H9 (cell line): ENCODE measurements around the gene PPAT. TPM values are rescaled to one million over a fixed set of nuclear protein-coding genes. Genes with fewer than 3 reads are reported as not detected.

ENCODE experiments used
- DNase-seq: peaks from one replicate; pipeline ENCODE4 v3.0.0-alpha.2; 2017
- H2AFZ ChIP-seq: one replicate; pipeline ENCODE4 v1.6.1; 2013; ENCODE audit warnings: mild to moderate bottlenecking, low read length, control low read depth, moderate library complexity
- H2AK5ac ChIP-seq: 2 replicates; pipeline ENCODE4 v1.6.1; 2013; ENCODE audit warnings: low read length, control low read depth, mixed read lengths; ENCODE audit not compliant: insufficient read length
- H2BK120ac ChIP-seq: one replicate; pipeline ENCODE4 v1.6.1; 2013; ENCODE audit warnings: low read depth, mild to moderate bottlenecking, low read length, control low read depth, inconsistent platforms; ENCODE audit not compliant: poor library complexity, severe bottlenecking
- H2BK12ac ChIP-seq: 2 replicates; pipeline ENCODE4 v1.6.1; 2013; ENCODE audit warnings: low read length, control low read depth, mixed read lengths, low read depth; ENCODE audit not compliant: insufficient read length
- H2BK15ac ChIP-seq: 2 replicates; pipeline ENCODE4 v1.6.1; 2013; ENCODE audit warnings: low read depth, low read length, control low read depth
- H2BK20ac ChIP-seq: one replicate; pipeline ENCODE4 v1.6.1; 2013; ENCODE audit warnings: low read depth, mild to moderate bottlenecking, low read length, control low read depth, inconsistent platforms; ENCODE audit not compliant: poor library complexity, severe bottlenecking
- H2BK5ac ChIP-seq: 2 replicates; pipeline ENCODE4 v1.6.1; 2013; ENCODE audit warnings: low read length, control low read depth, mixed read lengths; ENCODE audit not compliant: insufficient read length
- H3K14ac ChIP-seq: 2 replicates; pipeline ENCODE4 v1.6.1; 2013; ENCODE audit warnings: low read length, control low read depth; ENCODE audit not compliant: insufficient read depth
- H3K18ac ChIP-seq: 2 replicates; pipeline ENCODE4 v1.6.1; 2013; ENCODE audit warnings: low read depth, mild to moderate bottlenecking, mixed read lengths, low read length, control low read depth; ENCODE audit not compliant: insufficient read length
- H3K23ac ChIP-seq: 2 replicates; pipeline ENCODE4 v1.6.1; 2013; ENCODE audit warnings: low read length, control low read depth, mixed read lengths, low read depth; ENCODE audit not compliant: insufficient read length
- H3K23me2 ChIP-seq: 2 replicates; pipeline ENCODE4 v1.6.1; 2013; ENCODE audit warnings: low read depth, mild to moderate bottlenecking, mixed read lengths, low read length, control low read depth; ENCODE audit not compliant: insufficient read length, poor library complexity, severe bottlenecking
- H3K27ac ChIP-seq: 2 replicates; pipeline ENCODE4 v1.5.1; 2013; ENCODE audit warnings: low read length, control low read depth, mixed read lengths, low read depth; ENCODE audit not compliant: insufficient read length
- H3K27me3 ChIP-seq: 2 replicates; pipeline ENCODE4 v1.6.1; 2013; ENCODE audit warnings: low read length, control low read depth, inconsistent platforms; ENCODE audit not compliant: insufficient read depth
- H3K4ac ChIP-seq: 2 replicates; pipeline ENCODE4 v1.6.1; 2013; ENCODE audit warnings: low read depth, mild to moderate bottlenecking, control low read depth, inconsistent platforms, low read length, moderate library complexity
- H3K4me1 ChIP-seq: 2 replicates; pipeline ENCODE4 v1.6.1; 2013; ENCODE audit warnings: low read length, control low read depth, inconsistent platforms; ENCODE audit not compliant: insufficient read depth
- H3K4me2 ChIP-seq: 2 replicates; pipeline ENCODE4 v1.6.1; 2013; ENCODE audit warnings: low read length, control low read depth, mixed read lengths; ENCODE audit not compliant: insufficient read length, insufficient read depth
- H3K56ac ChIP-seq: 2 replicates; pipeline ENCODE4 v1.6.1; 2013; ENCODE audit warnings: low read depth, mild to moderate bottlenecking, mixed read lengths, low read length, control low read depth; ENCODE audit not compliant: insufficient read length
- H3K79me1 ChIP-seq: 2 replicates; pipeline ENCODE4 v1.6.1; 2013; ENCODE audit warnings: low read depth, mild to moderate bottlenecking, moderate library complexity, low read length, control low read depth, inconsistent platforms; ENCODE audit not compliant: insufficient read depth, poor library complexity, severe bottlenecking
- H3K79me2 ChIP-seq: 2 replicates; pipeline ENCODE4 v1.6.1; 2013; ENCODE audit warnings: low read length, control low read depth, inconsistent platforms; ENCODE audit not compliant: insufficient read depth
- H3K9ac ChIP-seq: 2 replicates; pipeline ENCODE4 v1.6.1; 2013; ENCODE audit warnings: low read length, control low read depth, mixed read lengths; ENCODE audit not compliant: insufficient read length; ENCODE audit errors: extremely low read depth
- H3K9me3 ChIP-seq: one replicate; pipeline ENCODE4 v1.6.1; 2013; ENCODE audit warnings: low read depth, low read length, inconsistent platforms; ENCODE audit not compliant: control insufficient read depth
- H3T11ph ChIP-seq: one replicate; pipeline ENCODE4 v1.6.1; 2013; ENCODE audit warnings: mild to moderate bottlenecking, low read length, control low read depth, inconsistent platforms
- H4K20me1 ChIP-seq: one replicate; pipeline ENCODE4 v1.6.1; 2013; ENCODE audit not compliant: control insufficient read depth, insufficient read length, insufficient read depth
- H4K5ac ChIP-seq: 2 replicates; pipeline ENCODE4 v1.6.1; 2013; ENCODE audit warnings: low read depth, mild to moderate bottlenecking, mixed read lengths, low read length, control low read depth; ENCODE audit not compliant: insufficient read length
- H4K8ac ChIP-seq: replicated peaks from 2 replicates; pipeline ENCODE4 v1.6.1; 2013; ENCODE audit warnings: low read length, control low read depth, mixed read lengths, low read depth; ENCODE audit not compliant: insufficient read length
- H4K91ac ChIP-seq: 2 replicates; pipeline ENCODE4 v1.6.1; 2013; ENCODE audit warnings: low read depth, mild to moderate bottlenecking, moderate library complexity, mixed read lengths, low read length, control low read depth; ENCODE audit not compliant: insufficient read length
- H3K27ac Mint-ChIP-seq, 3 experiments: 2 replicates in 2 of 3; 3 replicates in 1 of 3; pipeline ENCODE4 v1.8.0; 2020 to 2021; ENCODE audit warnings: mixed read lengths in 3 of 3, mild to moderate bottlenecking in 1 of 3, moderate library complexity in 1 of 3
- H3K27me3 Mint-ChIP-seq: 2 replicates; pipeline ENCODE4 v1.8.0; 2021; ENCODE audit warnings: low read depth, mild to moderate bottlenecking, moderate library complexity, mixed read lengths
- H3K36me3 Mint-ChIP-seq, 3 experiments: 2 replicates in 2 of 3; 3 replicates in 1 of 3; pipeline ENCODE4 v1.8.0; 2020 to 2021; ENCODE audit warnings: low read depth in 3 of 3, mixed read lengths in 3 of 3; ENCODE audit not compliant: insufficient read depth in 1 of 3
- H3K4me1 Mint-ChIP-seq, 2 experiments: 2 replicates each; pipeline ENCODE4 v1.8.0; 2020; ENCODE audit warnings: mixed read lengths in 2 of 2
- H3K4me3 Mint-ChIP-seq, 2 experiments: 2 replicates in 1 of 2; 3 replicates in 1 of 2; pipeline ENCODE4 v1.8.0; 2020 to 2021; ENCODE audit warnings: mild to moderate bottlenecking in 2 of 2, mixed read lengths in 2 of 2, moderate library complexity in 1 of 2
- H3K9me3 Mint-ChIP-seq, 2 experiments: 2 replicates in 1 of 2; 3 replicates in 1 of 2; pipeline ENCODE4 v1.8.0; 2020; ENCODE audit warnings: mild to moderate bottlenecking in 2 of 2, mixed read lengths in 2 of 2, moderate library complexity in 1 of 2
- WGBS: extraction: QIAGEN DNeasy Blood & Tissue Kit; methylation state at CpG from one replicate; pipeline ENCODE4 v1.1.7; 2013; ENCODE audit warnings: missing lambda C conversion rate, low lambda C conversion rate, mixed read lengths; ENCODE audit not compliant: insufficient read length; ENCODE audit errors: extremely low coverage; 5-methylcytosine and 5-hydroxymethylcytosine counted together
- long read RNA-seq: library from polyadenylated mRNA; unstranded; transcript quantifications from one replicate; pipeline ENCODE4 v2.0.0, GENCODE V29; 2020
- total RNA-seq: library from RNA; stranded (reverse); gene quantifications from 2 replicates; pipeline ENCODE4 v1.2.1, GENCODE V29; 2021
- TF ChIP-seq, protein P1 (sequence below): fragments of 200-600 bp; sonication (generic); conservative IDR thresholded peaks from 3 replicates; pipeline ENCODE4 v1.8.0; 2021; ENCODE audit warnings: antibody characterized with exemption, mild to moderate bottlenecking

The PPAT gene
- total RNA-seq, result 77.1 and 83.2 TPM in 2 replicates
- long read RNA-seq, full-length matches to known transcripts, result 573 of 654 reads
- long read RNA-seq, partial matches to known transcripts, result 21 of 654 reads
- long read RNA-seq, other reads (novel, unspliced or antisense), result 60 of 654 reads

DNA sequence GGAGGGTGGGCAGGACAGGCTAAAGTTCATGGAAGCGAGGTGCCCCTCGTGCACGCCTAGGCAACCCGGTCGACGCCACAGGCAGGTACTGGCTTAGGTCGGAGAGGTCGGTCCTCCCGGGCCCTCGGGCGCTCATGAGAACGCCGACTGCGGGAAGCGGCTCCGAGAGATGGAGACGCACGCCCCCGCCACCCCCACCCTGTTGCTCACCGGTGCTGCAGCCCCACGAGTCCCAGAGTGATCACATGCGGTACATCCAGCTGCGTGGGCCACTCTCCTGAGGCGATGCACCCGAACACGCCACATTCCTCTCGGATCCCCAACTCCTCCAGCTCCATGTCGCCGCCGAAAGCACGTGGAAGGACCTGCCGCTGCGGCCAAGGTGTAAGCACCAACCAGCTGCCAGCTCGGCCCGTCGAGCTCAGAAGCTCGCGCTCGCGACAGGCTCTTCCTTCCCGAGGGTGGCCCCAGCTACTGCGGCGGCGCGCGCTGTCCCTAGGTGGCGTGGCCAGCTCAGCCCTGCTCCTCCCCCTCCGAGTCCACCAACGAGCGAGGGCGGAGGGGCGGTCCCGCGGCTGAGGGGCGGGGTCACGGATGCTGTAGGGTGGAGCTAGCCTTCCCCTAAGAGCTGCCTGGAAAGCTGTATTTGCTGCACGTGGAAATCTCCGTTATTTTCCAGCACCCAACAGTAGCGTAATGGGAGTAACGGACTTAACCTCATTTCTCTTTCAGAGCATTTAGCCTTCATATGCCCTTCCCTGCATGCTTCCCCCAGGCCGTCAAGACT is at the start of gene PPAT:
Gene PPAT, minus strand, starts transcription at position 476 of the 787 bp plus-strand sequence. Its CDS starts 138 bp downstream, at position 338.
- Histone ChIP-seq H2AK5ac (no peak within 1 kb of the TSS), H3K79me1 (no peaks in the 10 kb centered on the region), H4K5ac (no peak within 1 kb of the TSS), H2BK15ac (no peak within 1 kb of the TSS), H3K4ac (no peak within 1 kb of the TSS), H2BK5ac (no peak within 1 kb of the TSS), H3T11ph (no peak within 1 kb of the TSS), H3K56ac (no peak within 1 kb of the TSS), H2BK120ac (no peak within 1 kb of the TSS), H3K4me2 (peak within 1 kb of the TSS; percentile 97), H3K18ac (peak within 1 kb of the TSS; percentile 90), H3K14ac (peak within 1 kb of the TSS; percentile 94), H2BK20ac (no peak within 1 kb of the TSS), H3K9ac (peak within 1 kb of the TSS; percentile 95), H2AFZ (peak within 1 kb of the TSS; percentile 32), H4K8ac (no peak within 1 kb of the TSS), H3K79me2 (peaks cover 66% of the 10 kb centered on the region), H3K23me2 (peaks cover 4% of the 10 kb centered on the region), H3K27me3 (no peaks in the 10 kb centered on the region), H3K9me3 (no peaks in the 10 kb centered on the region), H3K23ac (no peak within 1 kb of the TSS), H3K27ac (peak within 1 kb of the TSS; percentile 59), H2BK12ac (no peak within 1 kb of the TSS), H4K91ac (no peak within 1 kb of the TSS), H3K4me1 (no peaks in the 10 kb centered on the region), H4K20me1 (peaks cover 4% of the 10 kb centered on the region)
- TF ChIP-seq, protein P1, sequence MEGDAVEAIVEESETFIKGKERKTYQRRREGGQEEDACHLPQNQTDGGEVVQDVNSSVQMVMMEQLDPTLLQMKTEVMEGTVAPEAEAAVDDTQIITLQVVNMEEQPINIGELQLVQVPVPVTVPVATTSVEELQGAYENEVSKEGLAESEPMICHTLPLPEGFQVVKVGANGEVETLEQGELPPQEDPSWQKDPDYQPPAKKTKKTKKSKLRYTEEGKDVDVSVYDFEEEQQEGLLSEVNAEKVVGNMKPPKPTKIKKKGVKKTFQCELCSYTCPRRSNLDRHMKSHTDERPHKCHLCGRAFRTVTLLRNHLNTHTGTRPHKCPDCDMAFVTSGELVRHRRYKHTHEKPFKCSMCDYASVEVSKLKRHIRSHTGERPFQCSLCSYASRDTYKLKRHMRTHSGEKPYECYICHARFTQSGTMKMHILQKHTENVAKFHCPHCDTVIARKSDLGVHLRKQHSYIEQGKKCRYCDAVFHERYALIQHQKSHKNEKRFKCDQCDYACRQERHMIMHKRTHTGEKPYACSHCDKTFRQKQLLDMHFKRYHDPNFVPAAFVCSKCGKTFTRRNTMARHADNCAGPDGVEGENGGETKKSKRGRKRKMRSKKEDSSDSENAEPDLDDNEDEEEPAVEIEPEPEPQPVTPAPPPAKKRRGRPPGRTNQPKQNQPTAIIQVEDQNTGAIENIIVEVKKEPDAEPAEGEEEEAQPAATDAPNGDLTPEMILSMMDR, result peak; percentile 23; the same call in 1 of the 3 replicates
- peaks cover 25 to 44% of the 10 kb centered on the region in 2 experiments for H3K4me1 Mint-ChIP-seq
- peaks cover 16 to 25% (median 19%) of the 10 kb centered on the region in 3 experiments for H3K36me3 Mint-ChIP-seq
- H3K4me3 Mint-ChIP-seq, result peak within 1 kb of the TSS; percentile 97 to 100
- peaks cover 0 to 3% of the 10 kb centered on the region in 2 experiments; a peak in 2 of 5 replicates for H3K9me3 Mint-ChIP-seq
- H3K27me3 Mint-ChIP-seq, result peaks cover 1% of the 10 kb centered on the region; the same call in 1 of the 2 replicates
- no CpG with 5 or more reads among the region's 61 CpGs for WGBS
- DNase-seq, result peak; percentile 98
- H3K27ac Mint-ChIP-seq, result peak within 1 kb of the TSS; percentile 97 to 99 (median 98)
